H9 (cell line): ENCODE data around the gene TIPARP. TPM values are rescaled to one million over a fixed set of nuclear protein-coding genes. Genes with fewer than 3 reads are reported as not detected.

Experiments used
- DNase-seq: peaks from one replicate; pipeline ENCODE4 v3.0.0-alpha.2; 2017
- H2AFZ ChIP-seq: one replicate; pipeline ENCODE4 v1.6.1; 2013; ENCODE audit warnings: mild to moderate bottlenecking, low read length, control low read depth, moderate library complexity
- H2AK5ac ChIP-seq: 2 replicates; pipeline ENCODE4 v1.6.1; 2013; ENCODE audit warnings: low read length, control low read depth, mixed read lengths; ENCODE audit not compliant: insufficient read length
- H2BK120ac ChIP-seq: one replicate; pipeline ENCODE4 v1.6.1; 2013; ENCODE audit warnings: low read depth, mild to moderate bottlenecking, low read length, control low read depth, inconsistent platforms; ENCODE audit not compliant: poor library complexity, severe bottlenecking
- H2BK12ac ChIP-seq: 2 replicates; pipeline ENCODE4 v1.6.1; 2013; ENCODE audit warnings: low read length, control low read depth, mixed read lengths, low read depth; ENCODE audit not compliant: insufficient read length
- H2BK15ac ChIP-seq: 2 replicates; pipeline ENCODE4 v1.6.1; 2013; ENCODE audit warnings: low read depth, low read length, control low read depth
- H2BK20ac ChIP-seq: one replicate; pipeline ENCODE4 v1.6.1; 2013; ENCODE audit warnings: low read depth, mild to moderate bottlenecking, low read length, control low read depth, inconsistent platforms; ENCODE audit not compliant: poor library complexity, severe bottlenecking
- H2BK5ac ChIP-seq: 2 replicates; pipeline ENCODE4 v1.6.1; 2013; ENCODE audit warnings: low read length, control low read depth, mixed read lengths; ENCODE audit not compliant: insufficient read length
- H3K14ac ChIP-seq: 2 replicates; pipeline ENCODE4 v1.6.1; 2013; ENCODE audit warnings: low read length, control low read depth; ENCODE audit not compliant: insufficient read depth
- H3K18ac ChIP-seq: 2 replicates; pipeline ENCODE4 v1.6.1; 2013; ENCODE audit warnings: low read depth, mild to moderate bottlenecking, mixed read lengths, low read length, control low read depth; ENCODE audit not compliant: insufficient read length
- H3K23ac ChIP-seq: 2 replicates; pipeline ENCODE4 v1.6.1; 2013; ENCODE audit warnings: low read length, control low read depth, mixed read lengths, low read depth; ENCODE audit not compliant: insufficient read length
- H3K23me2 ChIP-seq: 2 replicates; pipeline ENCODE4 v1.6.1; 2013; ENCODE audit warnings: low read depth, mild to moderate bottlenecking, mixed read lengths, low read length, control low read depth; ENCODE audit not compliant: insufficient read length, poor library complexity, severe bottlenecking
- H3K27ac ChIP-seq: 2 replicates; pipeline ENCODE4 v1.5.1; 2013; ENCODE audit warnings: low read length, control low read depth, mixed read lengths, low read depth; ENCODE audit not compliant: insufficient read length
- H3K27me3 ChIP-seq: 2 replicates; pipeline ENCODE4 v1.6.1; 2013; ENCODE audit warnings: low read length, control low read depth, inconsistent platforms; ENCODE audit not compliant: insufficient read depth
- H3K4ac ChIP-seq: 2 replicates; pipeline ENCODE4 v1.6.1; 2013; ENCODE audit warnings: low read depth, mild to moderate bottlenecking, control low read depth, inconsistent platforms, low read length, moderate library complexity
- H3K4me1 ChIP-seq: 2 replicates; pipeline ENCODE4 v1.6.1; 2013; ENCODE audit warnings: low read length, control low read depth, inconsistent platforms; ENCODE audit not compliant: insufficient read depth
- H3K4me2 ChIP-seq: 2 replicates; pipeline ENCODE4 v1.6.1; 2013; ENCODE audit warnings: low read length, control low read depth, mixed read lengths; ENCODE audit not compliant: insufficient read length, insufficient read depth
- H3K56ac ChIP-seq: 2 replicates; pipeline ENCODE4 v1.6.1; 2013; ENCODE audit warnings: low read depth, mild to moderate bottlenecking, mixed read lengths, low read length, control low read depth; ENCODE audit not compliant: insufficient read length
- H3K79me1 ChIP-seq: 2 replicates; pipeline ENCODE4 v1.6.1; 2013; ENCODE audit warnings: low read depth, mild to moderate bottlenecking, moderate library complexity, low read length, control low read depth, inconsistent platforms; ENCODE audit not compliant: insufficient read depth, poor library complexity, severe bottlenecking
- H3K79me2 ChIP-seq: 2 replicates; pipeline ENCODE4 v1.6.1; 2013; ENCODE audit warnings: low read length, control low read depth, inconsistent platforms; ENCODE audit not compliant: insufficient read depth
- H3K9ac ChIP-seq: 2 replicates; pipeline ENCODE4 v1.6.1; 2013; ENCODE audit warnings: low read length, control low read depth, mixed read lengths; ENCODE audit not compliant: insufficient read length; ENCODE audit errors: extremely low read depth
- H3K9me3 ChIP-seq: one replicate; pipeline ENCODE4 v1.6.1; 2013; ENCODE audit warnings: low read depth, low read length, inconsistent platforms; ENCODE audit not compliant: control insufficient read depth
- H3T11ph ChIP-seq: one replicate; pipeline ENCODE4 v1.6.1; 2013; ENCODE audit warnings: mild to moderate bottlenecking, low read length, control low read depth, inconsistent platforms
- H4K20me1 ChIP-seq: one replicate; pipeline ENCODE4 v1.6.1; 2013; ENCODE audit not compliant: control insufficient read depth, insufficient read length, insufficient read depth
- H4K5ac ChIP-seq: 2 replicates; pipeline ENCODE4 v1.6.1; 2013; ENCODE audit warnings: low read depth, mild to moderate bottlenecking, mixed read lengths, low read length, control low read depth; ENCODE audit not compliant: insufficient read length
- H4K8ac ChIP-seq: replicated peaks from 2 replicates; pipeline ENCODE4 v1.6.1; 2013; ENCODE audit warnings: low read length, control low read depth, mixed read lengths, low read depth; ENCODE audit not compliant: insufficient read length
- H4K91ac ChIP-seq: 2 replicates; pipeline ENCODE4 v1.6.1; 2013; ENCODE audit warnings: low read depth, mild to moderate bottlenecking, moderate library complexity, mixed read lengths, low read length, control low read depth; ENCODE audit not compliant: insufficient read length
- H3K27ac Mint-ChIP-seq, 3 experiments: 2 replicates in 2 of 3; 3 replicates in 1 of 3; pipeline ENCODE4 v1.8.0; 2020 to 2021; ENCODE audit warnings: mixed read lengths in 3 of 3, mild to moderate bottlenecking in 1 of 3, moderate library complexity in 1 of 3
- H3K27me3 Mint-ChIP-seq: 2 replicates; pipeline ENCODE4 v1.8.0; 2021; ENCODE audit warnings: low read depth, mild to moderate bottlenecking, moderate library complexity, mixed read lengths
- H3K36me3 Mint-ChIP-seq, 3 experiments: 2 replicates in 2 of 3; 3 replicates in 1 of 3; pipeline ENCODE4 v1.8.0; 2020 to 2021; ENCODE audit warnings: low read depth in 3 of 3, mixed read lengths in 3 of 3; ENCODE audit not compliant: insufficient read depth in 1 of 3
- H3K4me1 Mint-ChIP-seq, 2 experiments: 2 replicates each; pipeline ENCODE4 v1.8.0; 2020; ENCODE audit warnings: mixed read lengths in 2 of 2
- H3K4me3 Mint-ChIP-seq, 2 experiments: 2 replicates in 1 of 2; 3 replicates in 1 of 2; pipeline ENCODE4 v1.8.0; 2020 to 2021; ENCODE audit warnings: mild to moderate bottlenecking in 2 of 2, mixed read lengths in 2 of 2, moderate library complexity in 1 of 2
- H3K9me3 Mint-ChIP-seq, 2 experiments: 2 replicates in 1 of 2; 3 replicates in 1 of 2; pipeline ENCODE4 v1.8.0; 2020; ENCODE audit warnings: mild to moderate bottlenecking in 2 of 2, mixed read lengths in 2 of 2, moderate library complexity in 1 of 2
- CTCF ChIP-seq: fragments of 200-600 bp; sonication (generic); conservative IDR thresholded peaks from 3 replicates; pipeline ENCODE4 v1.8.0; 2021; ENCODE audit warnings: antibody characterized with exemption, mild to moderate bottlenecking
- WGBS: extraction: QIAGEN DNeasy Blood & Tissue Kit; methylation state at CpG from one replicate; pipeline ENCODE4 v1.1.7; 2013; ENCODE audit warnings: missing lambda C conversion rate, low lambda C conversion rate, mixed read lengths; ENCODE audit not compliant: insufficient read length; ENCODE audit errors: extremely low coverage; 5-methylcytosine and 5-hydroxymethylcytosine counted together
- total RNA-seq: library from RNA; stranded (reverse); gene quantifications from 2 replicates; pipeline ENCODE4 v1.2.1, GENCODE V29; 2021

The TIPARP gene
- total RNA-seq, 1 experiment from 2014 or later = 5.9 TPM

- Mint-ChIP-seq H3K27ac (no peak overlapping the region), H3K4me1 (no peaks in the 10 kb centered on the region), H3K36me3 (peaks cover 3 to 20% (median 19%) of the 10 kb centered on the region in 3 experiments; a peak in 6 of 7 replicates), H3K9me3 (no peaks in the 10 kb centered on the region), H3K4me3 (no peak overlapping the region), H3K27me3 (no peaks in the 10 kb centered on the region)
- Histone ChIP-seq H2BK5ac (no peak overlapping the region), H3K18ac (no peak overlapping the region), H3K56ac (no peak overlapping the region), H4K91ac (no peak overlapping the region), H2AFZ (no peak overlapping the region), H2BK20ac (no peak overlapping the region), H2BK120ac (no peak overlapping the region), H4K5ac (no peak overlapping the region), H3K14ac (no peak overlapping the region), H3K4me2 (no peak overlapping the region), H3K79me2 (no peaks in the 10 kb centered on the region), H3K27ac (no peak overlapping the region), H2AK5ac (no peak overlapping the region), H2BK15ac (no peak overlapping the region), H3K27me3 (no peaks in the 10 kb centered on the region), H3K4me1 (no peaks in the 10 kb centered on the region), H3T11ph (no peak overlapping the region), H3K23me2 (no peaks in the 10 kb centered on the region), H3K9me3 (no peaks in the 10 kb centered on the region), H3K4ac (no peak overlapping the region), H4K8ac (no peak overlapping the region), H4K20me1 (no peaks in the 10 kb centered on the region), H3K9ac (no peak overlapping the region), H3K23ac (no peak overlapping the region), H3K79me1 (no peaks in the 10 kb centered on the region), H2BK12ac (no peak overlapping the region)
- no CpG with 5 or more reads among the region's 1 CpG for WGBS
- DNase-seq = no peak
- no peak for TF ChIP-seq CTCF
Measured at GRCh38 chr3:156710429-156710828, 36.0 kb downstream of the TIPARP start.
